Liver (tissue), 9 donors: ENCODE data around the gene IGSF8. TPM values are rescaled to one million over a fixed set of nuclear protein-coding genes. Genes with fewer than 3 reads are reported as not detected.

Source experiments
- DNase-seq: peaks from one replicate; pipeline ENCODE4 v3.0.0-alpha.2; 2017; ENCODE audit warnings: low spot score
- H3K27ac ChIP-seq, 2 donors: one replicate each; pipeline ENCODE4 v1.7.0; 2013; ENCODE audit warnings: inconsistent platforms in 2 of 2, low read length in 2 of 2, control low read depth in 1 of 2, low read depth in 1 of 2, mild to moderate bottlenecking in 1 of 2
- H3K27me3 ChIP-seq, 4 donors: one replicate each; pipeline versions ENCODE4 v1.6.1 to v1.7.0; 2013; ENCODE audit warnings: low read length in 3 of 4, inconsistent platforms in 1 of 4, mild to moderate bottlenecking in 1 of 4, moderate library complexity in 1 of 4; ENCODE audit not compliant: control insufficient read depth in 4 of 4, insufficient read depth in 4 of 4
- H3K36me3 ChIP-seq, 4 donors: one replicate each; pipeline versions ENCODE4 v1.6.1 to v1.7.0; 2013; ENCODE audit warnings: low read length in 3 of 4, mild to moderate bottlenecking in 3 of 4, low read depth in 1 of 4, moderate library complexity in 1 of 4; ENCODE audit not compliant: control insufficient read depth in 4 of 4, insufficient read depth in 3 of 4
- H3K4me1 ChIP-seq, 4 donors: one replicate each; pipeline versions ENCODE4 v1.6.1 to v1.7.0; 2013; ENCODE audit warnings: low read length in 3 of 4, mild to moderate bottlenecking in 3 of 4, moderate library complexity in 1 of 4; ENCODE audit not compliant: control insufficient read depth in 4 of 4, insufficient read depth in 4 of 4
- H3K4me3 ChIP-seq, 3 donors: one replicate each; pipeline versions ENCODE4 v1.6.1 to v1.7.0; 2013; ENCODE audit warnings: low read length in 3 of 3, control low read depth in 1 of 3, low read depth in 1 of 3, mild to moderate bottlenecking in 1 of 3
- H3K9ac ChIP-seq, 2 donors: one replicate each; pipeline ENCODE4 v1.7.0; 2013; ENCODE audit warnings: low read length in 2 of 2, mild to moderate bottlenecking in 2 of 2, moderate library complexity in 2 of 2, control low read depth in 1 of 2, low read depth in 1 of 2
- H3K9me3 ChIP-seq, 4 donors: one replicate each; pipeline versions ENCODE4 v1.6.1 to v1.7.0; 2013; ENCODE audit warnings: low read length in 3 of 4; ENCODE audit not compliant: control insufficient read depth in 4 of 4
- EGR1 ChIP-seq, 2 donors: IDR thresholded peaks; 2 replicates each; pipeline ENCODE4 v1.6.1; 2016 to 2018; ENCODE audit warnings: antibody characterized with exemption in 2 of 2, low read depth in 2 of 2
- FOXA1 ChIP-seq: IDR thresholded peaks from 2 replicates; pipeline ENCODE4 v1.6.1; 2016; ENCODE audit warnings: antibody characterized with exemption
- FOXA2 ChIP-seq: IDR thresholded peaks from 2 replicates; pipeline ENCODE4 v1.6.1; 2016; ENCODE audit warnings: antibody characterized with exemption
- GABPA ChIP-seq, 2 donors: IDR thresholded peaks in 1 of 2; conservative IDR thresholded peaks in 1 of 2; 2 replicates each; pipeline ENCODE4 v1.6.1; 2016; ENCODE audit warnings: antibody characterized with exemption in 2 of 2, mild to moderate bottlenecking in 1 of 2, moderate library complexity in 1 of 2
- HNF4A ChIP-seq, 2 donors: conservative IDR thresholded peaks; 2 replicates each; pipeline ENCODE4 v1.6.1; 2016; ENCODE audit warnings: antibody characterized with exemption in 2 of 2, mild to moderate bottlenecking in 2 of 2
- HNF4G ChIP-seq: IDR thresholded peaks from 2 replicates; pipeline ENCODE4 v1.6.1; 2016; ENCODE audit warnings: antibody characterized with exemption
- JUND ChIP-seq, 2 donors: IDR thresholded peaks; 2 replicates each; pipeline ENCODE4 v1.6.1; 2016; ENCODE audit warnings: antibody characterized with exemption in 2 of 2
- NR2F2 ChIP-seq: IDR thresholded peaks from 2 replicates; pipeline ENCODE4 v1.6.1; 2016; ENCODE audit warnings: antibody characterized with exemption
- RAD21 ChIP-seq, 2 donors: IDR thresholded peaks; 2 replicates each; pipeline ENCODE4 v1.6.1; 2016; ENCODE audit warnings: antibody characterized with exemption in 2 of 2, mild to moderate bottlenecking in 2 of 2
- SP1 ChIP-seq: IDR thresholded peaks from 2 replicates; pipeline ENCODE4 v1.6.1; 2018; ENCODE audit warnings: antibody characterized with exemption, mild to moderate bottlenecking
- YY1 ChIP-seq: IDR thresholded peaks from 2 replicates; pipeline ENCODE4 v1.6.1; 2016; ENCODE audit warnings: antibody characterized with exemption, mild to moderate bottlenecking
- WGBS: extraction: QIAGEN DNeasy Blood & Tissue Kit; methylation state at CpG from one replicate; pipeline ENCODE4 v1.1.7; 2013; 5-methylcytosine and 5-hydroxymethylcytosine counted together
- polyA plus RNA-seq, 2 donors: library from polyadenylated mRNA; stranded (reverse) in 1 of 2; unstranded in 1 of 2; fragments of 200-250 nt in 1 of 2; fragments of >200 nt in 1 of 2; fragmentation: Nextera tagmentation in 1 of 2; extraction: Ambion mirVana in 1 of 2; gene quantifications; one replicate each; pipeline versions ENCODE4 v1.2.1 to v1.2.3, GENCODE V29; 2013 to 2015
- total RNA-seq, 2 donors: library from RNA; depleted of rRNA; stranded (reverse); fragments of >200 nt; gene quantifications; one replicate each; pipeline ENCODE4 v1.2.3, GENCODE V29; 2014
- TF ChIP-seq, protein P1 (sequence below): IDR thresholded peaks from 2 replicates; pipeline ENCODE4 v1.6.1; 2016; ENCODE audit warnings: antibody characterized with exemption, mild to moderate bottlenecking
- TF ChIP-seq, protein P2 (sequence below): IDR thresholded peaks from 2 replicates; pipeline ENCODE4 v1.6.1; 2016; ENCODE audit warnings: antibody characterized with exemption
- TF ChIP-seq, protein P3 (sequence below): fragments of 150-350 bp; IDR thresholded peaks from 2 replicates; pipeline ENCODE4 v1.5.1; 2017; ENCODE audit warnings: improper control_type of control experiment, low read depth, low read length; ENCODE audit not compliant: missing input control
- TF ChIP-seq, protein P4 (sequence below): IDR thresholded peaks from 2 replicates; pipeline ENCODE4 v1.6.1; 2016; ENCODE audit warnings: antibody characterized with exemption
- donor health status: healthy.
- donor health status: healthy.
- donor health status: healthy.
- donor health status: healthy.
- donor health status: healthy.

IGSF8 gene
- total and polyA plus RNA-seq, 4 donors, result 9.8 to 24.3 (median 20.3) TPM

DNA sequence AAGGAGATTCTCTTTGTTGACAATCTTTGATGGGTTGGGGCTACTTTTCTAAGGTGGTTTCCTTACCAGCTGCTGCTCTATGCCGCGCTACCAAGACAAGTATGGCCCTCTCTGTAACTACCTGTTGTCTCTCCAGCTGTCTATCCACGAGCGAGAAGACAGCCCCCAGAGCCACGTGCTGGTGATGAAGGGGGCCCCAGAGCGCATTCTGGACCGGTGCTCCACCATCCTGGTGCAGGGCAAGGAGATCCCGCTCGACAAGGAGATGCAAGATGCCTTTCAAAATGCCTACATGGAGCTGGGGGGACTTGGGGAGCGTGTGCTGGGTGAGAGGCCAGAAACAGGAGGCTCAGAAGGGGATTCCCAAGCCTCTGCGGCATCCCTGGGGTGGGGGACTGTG, 31.5 kb upstream of the IGSF8 start:
- H3K36me3 ChIP-seq, result no peaks in the 10 kb centered on the region
- 93% methylated on average over 11 of the region's 11 CpGs for WGBS
- TF ChIP-seq, protein P1, sequence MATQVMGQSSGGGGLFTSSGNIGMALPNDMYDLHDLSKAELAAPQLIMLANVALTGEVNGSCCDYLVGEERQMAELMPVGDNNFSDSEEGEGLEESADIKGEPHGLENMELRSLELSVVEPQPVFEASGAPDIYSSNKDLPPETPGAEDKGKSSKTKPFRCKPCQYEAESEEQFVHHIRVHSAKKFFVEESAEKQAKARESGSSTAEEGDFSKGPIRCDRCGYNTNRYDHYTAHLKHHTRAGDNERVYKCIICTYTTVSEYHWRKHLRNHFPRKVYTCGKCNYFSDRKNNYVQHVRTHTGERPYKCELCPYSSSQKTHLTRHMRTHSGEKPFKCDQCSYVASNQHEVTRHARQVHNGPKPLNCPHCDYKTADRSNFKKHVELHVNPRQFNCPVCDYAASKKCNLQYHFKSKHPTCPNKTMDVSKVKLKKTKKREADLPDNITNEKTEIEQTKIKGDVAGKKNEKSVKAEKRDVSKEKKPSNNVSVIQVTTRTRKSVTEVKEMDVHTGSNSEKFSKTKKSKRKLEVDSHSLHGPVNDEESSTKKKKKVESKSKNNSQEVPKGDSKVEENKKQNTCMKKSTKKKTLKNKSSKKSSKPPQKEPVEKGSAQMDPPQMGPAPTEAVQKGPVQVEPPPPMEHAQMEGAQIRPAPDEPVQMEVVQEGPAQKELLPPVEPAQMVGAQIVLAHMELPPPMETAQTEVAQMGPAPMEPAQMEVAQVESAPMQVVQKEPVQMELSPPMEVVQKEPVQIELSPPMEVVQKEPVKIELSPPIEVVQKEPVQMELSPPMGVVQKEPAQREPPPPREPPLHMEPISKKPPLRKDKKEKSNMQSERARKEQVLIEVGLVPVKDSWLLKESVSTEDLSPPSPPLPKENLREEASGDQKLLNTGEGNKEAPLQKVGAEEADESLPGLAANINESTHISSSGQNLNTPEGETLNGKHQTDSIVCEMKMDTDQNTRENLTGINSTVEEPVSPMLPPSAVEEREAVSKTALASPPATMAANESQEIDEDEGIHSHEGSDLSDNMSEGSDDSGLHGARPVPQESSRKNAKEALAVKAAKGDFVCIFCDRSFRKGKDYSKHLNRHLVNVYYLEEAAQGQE, result no peak
- TF ChIP-seq NR2F2, result no peak
- no peaks in the 10 kb centered on the region for H3K27me3 ChIP-seq
- peaks cover 0 to 3% (median 0%) of the 10 kb centered on the region in 4 donors for H3K4me1 ChIP-seq
- no peak overlapping the region for H3K4me3 ChIP-seq
- no peak overlapping the region for H3K27ac ChIP-seq
- no peaks in the 10 kb centered on the region for H3K9me3 ChIP-seq
- no peak for DNase-seq
- H3K9ac ChIP-seq, result no peak overlapping the region

DNA sequence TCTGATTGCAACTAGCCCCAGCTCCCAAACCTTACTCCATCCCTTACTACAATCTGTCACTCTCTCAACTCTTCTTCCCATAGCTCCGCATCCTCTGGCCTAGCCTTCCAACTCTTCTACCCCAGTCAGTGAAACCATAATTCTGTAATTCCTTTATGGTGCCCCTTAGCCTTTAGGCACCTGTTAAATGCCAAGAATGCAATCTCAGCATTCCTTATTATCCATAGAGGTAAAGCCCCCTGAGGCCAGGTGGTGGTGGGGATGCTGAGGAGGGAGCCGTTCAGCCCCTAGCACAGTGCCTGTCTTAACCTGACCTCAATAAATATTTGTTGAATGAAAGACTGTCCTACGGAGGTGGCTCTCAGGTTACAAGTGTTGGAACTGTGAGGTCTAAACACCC, 31.1 kb upstream of the IGSF8 start:
- Histone ChIP-seq H3K4me1 (peaks cover 0 to 3% (median 0%) of the 10 kb centered on the region in 4 donors), H3K27ac (no peak overlapping the region), H3K27me3 (no peaks in the 10 kb centered on the region), H3K36me3 (no peaks in the 10 kb centered on the region), H3K4me3 (no peak overlapping the region), H3K9me3 (no peaks in the 10 kb centered on the region), H3K9ac (no peak overlapping the region)
- no peak for TF ChIP-seq HNF4A (conservative IDR thresholded peaks at IDR 0.05)
- no peak for TF ChIP-seq FOXA1
- no peak for TF ChIP-seq HNF4G
- TF ChIP-seq, protein P1, result no peak
- no peak for TF ChIP-seq YY1
- TF ChIP-seq EGR1 (IDR thresholded peaks at IDR 0.05; ENCODE audit: low read depth in 2 of 2), result no peak
- no peak for TF ChIP-seq NR2F2
- no peak for TF ChIP-seq FOXA2
- TF ChIP-seq JUND (IDR thresholded peaks at IDR 0.05), result no peak
- TF ChIP-seq, protein P2, sequence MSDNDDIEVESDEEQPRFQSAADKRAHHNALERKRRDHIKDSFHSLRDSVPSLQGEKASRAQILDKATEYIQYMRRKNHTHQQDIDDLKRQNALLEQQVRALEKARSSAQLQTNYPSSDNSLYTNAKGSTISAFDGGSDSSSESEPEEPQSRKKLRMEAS, result no peak
- TF ChIP-seq, protein P3, sequence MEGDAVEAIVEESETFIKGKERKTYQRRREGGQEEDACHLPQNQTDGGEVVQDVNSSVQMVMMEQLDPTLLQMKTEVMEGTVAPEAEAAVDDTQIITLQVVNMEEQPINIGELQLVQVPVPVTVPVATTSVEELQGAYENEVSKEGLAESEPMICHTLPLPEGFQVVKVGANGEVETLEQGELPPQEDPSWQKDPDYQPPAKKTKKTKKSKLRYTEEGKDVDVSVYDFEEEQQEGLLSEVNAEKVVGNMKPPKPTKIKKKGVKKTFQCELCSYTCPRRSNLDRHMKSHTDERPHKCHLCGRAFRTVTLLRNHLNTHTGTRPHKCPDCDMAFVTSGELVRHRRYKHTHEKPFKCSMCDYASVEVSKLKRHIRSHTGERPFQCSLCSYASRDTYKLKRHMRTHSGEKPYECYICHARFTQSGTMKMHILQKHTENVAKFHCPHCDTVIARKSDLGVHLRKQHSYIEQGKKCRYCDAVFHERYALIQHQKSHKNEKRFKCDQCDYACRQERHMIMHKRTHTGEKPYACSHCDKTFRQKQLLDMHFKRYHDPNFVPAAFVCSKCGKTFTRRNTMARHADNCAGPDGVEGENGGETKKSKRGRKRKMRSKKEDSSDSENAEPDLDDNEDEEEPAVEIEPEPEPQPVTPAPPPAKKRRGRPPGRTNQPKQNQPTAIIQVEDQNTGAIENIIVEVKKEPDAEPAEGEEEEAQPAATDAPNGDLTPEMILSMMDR, result no peak
- no peak for TF ChIP-seq GABPA (IDR thresholded peaks at IDR 0.05 in 1 of 2, conservative IDR thresholded peaks at IDR 0.05 in 1 of 2)
- TF ChIP-seq RAD21 (IDR thresholded peaks at IDR 0.05), result no peak
- TF ChIP-seq, protein P4, sequence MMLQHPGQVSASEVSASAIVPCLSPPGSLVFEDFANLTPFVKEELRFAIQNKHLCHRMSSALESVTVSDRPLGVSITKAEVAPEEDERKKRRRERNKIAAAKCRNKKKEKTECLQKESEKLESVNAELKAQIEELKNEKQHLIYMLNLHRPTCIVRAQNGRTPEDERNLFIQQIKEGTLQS, result no peak
- no peak for TF ChIP-seq SP1
- DNase-seq, result no peak
- WGBS, result 83% methylated on average over 3 of the region's 3 CpGs
